ENCODE measurements around the gene NKD2. TPM values are rescaled to one million over a fixed set of nuclear protein-coding genes. Genes with fewer than 3 reads are reported as not detected.

NKD2 gene
- total RNA-seq, 4 donors from 2014 or later: 0.78 to 3.2 (median 1.6) TPM

DNA sequence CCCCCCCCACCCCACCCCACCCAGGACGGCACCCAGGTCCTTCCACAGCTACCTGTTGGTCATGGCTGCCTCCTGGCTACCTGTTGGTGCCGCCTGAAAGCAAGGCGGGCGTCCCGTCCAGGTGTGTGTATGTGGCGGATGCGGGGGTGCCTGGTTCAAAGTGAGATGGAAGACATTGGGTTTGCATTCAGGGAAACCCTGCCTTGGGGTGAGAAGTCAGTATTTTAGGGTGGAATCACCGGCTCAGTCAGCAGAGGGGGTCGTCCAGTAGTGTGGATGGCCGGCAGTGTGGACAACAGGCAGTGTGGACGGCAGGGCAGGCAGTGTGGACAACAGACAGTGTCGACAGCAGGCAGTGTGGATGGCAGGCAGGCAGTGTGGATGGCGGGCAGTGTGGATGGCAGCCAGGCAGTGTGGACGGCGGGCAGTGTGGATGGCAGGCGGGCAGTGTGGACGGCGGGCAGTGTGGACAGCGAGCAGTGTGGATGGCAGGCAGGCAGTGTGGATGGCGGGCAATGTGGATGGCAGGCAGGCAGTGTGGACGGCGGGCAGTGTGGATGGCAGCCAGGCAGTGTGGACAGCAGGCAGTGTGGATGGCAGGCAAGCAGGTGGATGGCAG is 28.0 kb downstream of the NKD2 start:
- H3K27me3 ChIP-seq: no peaks in the 10 kb centered on the region
- no peaks in the 10 kb centered on the region for H3K36me3 ChIP-seq
- intact Hi-C loops (cut with DNase I): no loop called here
- H3K27ac ChIP-seq: no peak overlapping the region
- TF ChIP-seq, protein P1, sequence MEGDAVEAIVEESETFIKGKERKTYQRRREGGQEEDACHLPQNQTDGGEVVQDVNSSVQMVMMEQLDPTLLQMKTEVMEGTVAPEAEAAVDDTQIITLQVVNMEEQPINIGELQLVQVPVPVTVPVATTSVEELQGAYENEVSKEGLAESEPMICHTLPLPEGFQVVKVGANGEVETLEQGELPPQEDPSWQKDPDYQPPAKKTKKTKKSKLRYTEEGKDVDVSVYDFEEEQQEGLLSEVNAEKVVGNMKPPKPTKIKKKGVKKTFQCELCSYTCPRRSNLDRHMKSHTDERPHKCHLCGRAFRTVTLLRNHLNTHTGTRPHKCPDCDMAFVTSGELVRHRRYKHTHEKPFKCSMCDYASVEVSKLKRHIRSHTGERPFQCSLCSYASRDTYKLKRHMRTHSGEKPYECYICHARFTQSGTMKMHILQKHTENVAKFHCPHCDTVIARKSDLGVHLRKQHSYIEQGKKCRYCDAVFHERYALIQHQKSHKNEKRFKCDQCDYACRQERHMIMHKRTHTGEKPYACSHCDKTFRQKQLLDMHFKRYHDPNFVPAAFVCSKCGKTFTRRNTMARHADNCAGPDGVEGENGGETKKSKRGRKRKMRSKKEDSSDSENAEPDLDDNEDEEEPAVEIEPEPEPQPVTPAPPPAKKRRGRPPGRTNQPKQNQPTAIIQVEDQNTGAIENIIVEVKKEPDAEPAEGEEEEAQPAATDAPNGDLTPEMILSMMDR (IDR thresholded peaks at IDR 0.05): no peak
- TF ChIP-seq POLR2A (IDR thresholded peaks at IDR 0.05): no peak
- 88% methylated on average over 16 to 20 of the region's 22 CpGs for WGBS, 2 donors
- H3K4me3 ChIP-seq (replicated peaks in 1 of 3): no peak overlapping the region
- no peaks in the 10 kb centered on the region for H3K4me1 ChIP-seq
- no peak for DNase-seq
- no peaks in the 10 kb centered on the region for H3K9me3 ChIP-seq

DNA sequence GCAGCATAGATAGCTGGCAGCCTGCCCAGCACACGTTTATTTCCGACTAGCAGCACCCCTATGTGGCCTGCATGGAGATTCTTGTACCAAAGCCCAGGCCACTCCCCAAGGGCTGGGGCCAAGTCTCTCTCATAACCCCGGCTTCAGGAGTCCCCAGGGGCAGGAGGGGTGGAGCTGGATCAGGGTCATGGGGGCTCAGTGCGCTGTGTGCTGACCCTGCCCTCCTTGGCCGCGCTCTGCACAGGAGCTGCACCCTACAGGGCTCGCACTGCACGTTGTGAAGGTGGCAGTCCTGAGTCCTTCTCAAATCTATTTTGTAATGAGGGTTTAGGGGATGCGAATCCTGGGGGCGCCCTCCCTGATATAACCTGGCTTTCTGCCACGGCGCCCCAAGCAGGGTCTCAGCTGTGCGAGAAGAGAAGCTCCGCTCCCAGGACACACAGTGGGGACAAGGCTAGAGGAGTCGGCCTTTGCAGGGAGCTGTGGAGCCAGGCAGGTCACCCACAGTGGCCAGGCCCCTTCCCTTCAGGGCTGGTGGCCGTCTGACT is 28.6 kb downstream of the NKD2 start:
- H3K4me1 ChIP-seq: no peaks in the 10 kb centered on the region
- WGBS, 2 donors: 74 to 77% methylated on average over 9 to 16 of the region's 16 CpGs
- H3K27ac ChIP-seq: no peak overlapping the region
- H3K27me3 ChIP-seq: no peaks in the 10 kb centered on the region
- intact Hi-C loops (cut with DNase I): no loop called here
- H3K4me3 ChIP-seq (replicated peaks in 1 of 3): no peak overlapping the region
- DNase-seq: no peak
- TF ChIP-seq, protein P1 (IDR thresholded peaks at IDR 0.05): no peak
- no peak for TF ChIP-seq POLR2A (IDR thresholded peaks at IDR 0.05)
- H3K9me3 ChIP-seq: no peaks in the 10 kb centered on the region
- no peaks in the 10 kb centered on the region for H3K36me3 ChIP-seq

DNA sequence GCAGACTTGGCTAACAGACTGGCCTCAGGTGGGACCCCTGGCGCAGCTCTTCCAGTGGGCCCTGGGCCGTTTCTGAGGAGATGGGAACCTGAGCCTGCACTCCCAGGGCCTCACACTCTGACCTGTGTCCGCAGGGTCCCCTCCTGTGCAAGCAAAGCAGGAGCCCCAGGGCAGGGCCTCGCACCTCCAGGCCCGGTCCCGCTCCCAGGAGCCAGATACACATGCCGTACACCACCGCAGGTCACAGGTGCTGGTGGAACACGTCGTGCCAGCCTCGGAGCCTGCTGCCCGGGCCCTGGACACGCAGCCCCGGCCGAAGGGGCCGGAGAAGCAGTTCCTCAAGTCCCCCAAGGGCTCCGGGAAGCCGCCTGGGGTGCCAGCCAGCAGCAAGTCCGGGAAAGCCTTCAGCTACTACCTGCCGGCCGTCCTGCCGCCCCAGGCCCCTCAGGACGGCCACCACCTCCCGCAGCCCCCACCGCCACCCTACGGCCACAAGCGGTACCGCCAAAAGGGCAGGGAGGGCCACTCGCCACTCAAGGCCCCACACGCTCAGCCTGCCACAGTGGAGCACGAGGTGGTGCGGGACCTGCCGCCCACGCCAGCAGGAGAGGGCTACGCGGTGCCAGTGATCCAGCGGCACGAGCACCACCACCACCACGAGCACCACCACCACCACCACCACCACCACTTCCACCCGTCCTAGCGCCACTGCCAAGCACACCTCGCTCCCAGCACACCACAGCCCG is 29.2 kb downstream of the NKD2 start:
- WGBS, 2 donors: 91 to 95% methylated on average over 20 to 24 of the region's 43 CpGs
- intact Hi-C loops (cut with DNase I): no loop called here
- TF ChIP-seq, protein P1 (IDR thresholded peaks at IDR 0.05): no peak
- TF ChIP-seq POLR2A (IDR thresholded peaks at IDR 0.05): no peak
- Histone ChIP-seq H3K27ac (no peak overlapping the region), H3K4me3 (replicated peaks in 1 of 3) (no peak overlapping the region), H3K9me3 (no peaks in the 10 kb centered on the region), H3K4me1 (no peaks in the 10 kb centered on the region), H3K27me3 (no peaks in the 10 kb centered on the region), H3K36me3 (no peaks in the 10 kb centered on the region)
- DNase-seq: no peak

DNA sequence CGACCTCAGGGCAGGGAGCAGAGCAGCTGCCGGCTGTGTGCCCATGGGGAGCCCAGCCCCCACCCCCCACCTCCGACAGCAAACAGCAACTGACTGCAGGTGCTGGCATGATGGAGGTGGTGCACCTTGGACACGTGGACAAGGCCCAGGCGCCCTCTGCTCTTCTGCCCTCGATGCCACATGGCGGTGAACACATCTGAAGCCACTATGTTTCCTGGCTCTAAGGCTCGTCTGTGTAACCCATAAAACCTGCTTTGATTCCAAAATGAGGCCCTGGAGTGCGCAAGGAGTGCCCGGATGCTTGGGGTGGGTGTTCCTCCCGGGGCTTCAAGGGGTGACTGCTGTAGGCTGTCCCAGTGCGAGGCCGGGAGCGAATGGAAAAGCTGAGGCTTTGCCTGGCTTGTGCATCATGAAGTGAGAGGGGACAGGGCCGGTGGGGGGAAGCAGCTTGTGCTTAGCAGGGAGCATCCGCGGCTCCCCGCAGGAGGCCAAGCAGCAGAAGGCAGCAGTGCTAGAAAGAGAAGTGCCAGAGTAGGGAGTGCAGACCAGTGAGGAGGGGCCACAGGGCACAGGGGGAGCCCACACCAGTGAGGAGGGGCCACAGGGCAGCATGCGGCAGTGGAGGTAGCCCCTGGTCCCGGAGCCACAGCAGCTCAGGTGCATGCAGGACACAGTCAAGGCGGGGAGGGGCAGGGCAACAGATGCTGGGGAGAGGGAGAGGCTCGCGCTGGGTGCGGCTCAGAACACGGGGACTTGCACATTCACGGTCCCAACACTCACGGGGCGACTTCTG is 30.0 kb downstream of the NKD2 start:
- intact Hi-C loops (cut with DNase I): no loop called here
- TF ChIP-seq, protein P1 (IDR thresholded peaks at IDR 0.05): no peak
- no peak for TF ChIP-seq POLR2A (IDR thresholded peaks at IDR 0.05)
- H3K9me3 ChIP-seq: no peaks in the 10 kb centered on the region
- WGBS, 2 donors: 82 to 87% methylated on average over 27 of the region's 28 CpGs
- no peaks in the 10 kb centered on the region for H3K4me1 ChIP-seq
- no peaks in the 10 kb centered on the region for H3K36me3 ChIP-seq
- H3K27ac ChIP-seq: no peak overlapping the region
- no peaks in the 10 kb centered on the region for H3K27me3 ChIP-seq
- DNase-seq: no peak
- no peak overlapping the region for H3K4me3 ChIP-seq (replicated peaks in 1 of 3)
